ENCODE results near the gene TMEM184A.

TMEM184A gene

GRCh38 chr7:1549357-1550004, 6.5 kb downstream of the TMEM184A start:
- no peak for DNase-seq

GRCh38 chr7:1548944-1549343, 7.1 kb downstream of the TMEM184A start:
- DNase-seq, result no peak

DNA sequence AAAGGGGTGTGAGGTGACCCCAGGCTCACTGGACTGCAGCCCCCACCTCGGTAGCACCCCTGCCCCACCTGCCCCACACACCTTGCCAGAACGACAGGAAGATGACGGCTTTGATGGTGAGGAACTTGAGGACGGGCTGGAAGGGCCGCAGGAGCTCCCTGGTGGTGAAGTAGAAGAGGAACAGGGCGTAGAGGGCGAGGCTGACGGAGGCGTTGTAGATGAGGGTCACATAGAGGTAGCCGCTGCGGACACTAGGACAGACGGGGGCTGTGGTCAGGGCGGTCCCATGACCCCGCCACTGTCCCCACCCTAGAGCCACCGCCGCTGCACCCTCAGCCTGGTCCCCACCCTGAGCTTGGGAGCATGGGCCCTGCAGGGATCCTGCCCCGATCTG, 7.6 kb downstream of the TMEM184A start:
- DNase-seq, result no peak

DNA sequence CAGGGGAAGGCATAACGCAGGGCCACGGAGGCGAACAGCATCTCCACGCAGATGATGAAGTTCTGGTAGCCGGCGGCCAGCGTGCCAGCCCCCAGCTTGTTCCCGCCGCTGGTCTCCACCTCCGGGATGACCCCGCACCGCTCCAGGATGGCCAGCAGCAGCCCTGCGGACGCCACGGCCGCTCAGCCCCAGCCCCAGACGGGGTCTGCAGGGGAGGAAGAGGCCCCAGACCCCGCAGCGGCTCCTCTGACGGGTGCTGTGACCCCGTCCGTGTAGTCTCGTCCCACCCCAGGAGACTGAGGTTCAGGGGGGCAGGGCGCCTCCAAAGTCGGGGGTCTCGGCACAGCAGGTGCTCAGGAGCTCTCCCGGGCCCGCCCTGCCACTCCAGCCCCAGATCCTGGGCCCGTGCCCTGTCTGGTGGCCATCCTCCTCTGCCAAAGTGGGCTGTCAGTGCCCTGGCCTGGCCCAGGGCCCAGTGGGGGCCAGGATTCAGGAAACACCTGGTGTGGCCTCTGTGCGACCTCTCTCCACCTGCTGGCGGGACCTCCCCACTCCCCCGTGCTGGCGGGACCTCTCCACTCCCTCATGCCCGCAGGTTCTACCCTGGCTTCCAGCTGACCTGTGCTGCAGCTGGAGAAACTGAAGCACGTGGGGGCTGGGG, 8.1 kb downstream of the TMEM184A start:
- DNase-seq, result no peak

GRCh38 chr7:1546909-1547776, 8.9 kb downstream of the TMEM184A start:
- DNase-seq, result no peak

DNA sequence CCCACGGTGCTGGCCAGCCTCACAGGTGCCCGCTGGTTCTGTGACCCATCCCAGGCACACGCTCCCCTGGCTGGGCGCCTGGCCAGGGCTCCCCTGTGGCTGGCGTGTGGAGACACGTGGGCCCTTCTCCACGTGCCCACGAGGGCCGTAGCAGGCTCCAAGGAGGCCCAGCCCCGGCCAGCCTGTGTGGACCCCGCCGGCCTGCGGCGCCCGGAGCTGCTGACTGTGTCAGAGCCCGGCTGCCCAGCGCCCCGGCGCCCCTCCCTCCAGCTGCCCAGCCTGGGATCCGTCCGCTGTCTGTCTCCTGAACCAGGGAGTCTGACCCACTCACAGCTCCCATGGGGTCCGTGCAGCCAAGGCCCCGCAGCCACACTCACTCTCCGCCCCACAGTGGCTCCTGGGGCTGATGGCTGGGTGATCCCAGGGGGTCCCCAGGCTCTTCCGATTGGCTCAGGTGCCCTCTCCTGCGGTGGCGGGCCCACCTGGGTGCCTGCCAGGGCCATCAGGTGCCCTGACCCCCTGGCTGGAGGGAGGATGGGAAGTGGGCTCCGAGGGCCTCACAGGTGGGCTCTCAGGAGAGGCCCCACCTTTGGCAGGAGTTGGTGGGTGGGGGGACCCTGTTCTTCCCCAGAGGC, 9.6 kb downstream of the TMEM184A start:
- no peak for DNase-seq

DNA sequence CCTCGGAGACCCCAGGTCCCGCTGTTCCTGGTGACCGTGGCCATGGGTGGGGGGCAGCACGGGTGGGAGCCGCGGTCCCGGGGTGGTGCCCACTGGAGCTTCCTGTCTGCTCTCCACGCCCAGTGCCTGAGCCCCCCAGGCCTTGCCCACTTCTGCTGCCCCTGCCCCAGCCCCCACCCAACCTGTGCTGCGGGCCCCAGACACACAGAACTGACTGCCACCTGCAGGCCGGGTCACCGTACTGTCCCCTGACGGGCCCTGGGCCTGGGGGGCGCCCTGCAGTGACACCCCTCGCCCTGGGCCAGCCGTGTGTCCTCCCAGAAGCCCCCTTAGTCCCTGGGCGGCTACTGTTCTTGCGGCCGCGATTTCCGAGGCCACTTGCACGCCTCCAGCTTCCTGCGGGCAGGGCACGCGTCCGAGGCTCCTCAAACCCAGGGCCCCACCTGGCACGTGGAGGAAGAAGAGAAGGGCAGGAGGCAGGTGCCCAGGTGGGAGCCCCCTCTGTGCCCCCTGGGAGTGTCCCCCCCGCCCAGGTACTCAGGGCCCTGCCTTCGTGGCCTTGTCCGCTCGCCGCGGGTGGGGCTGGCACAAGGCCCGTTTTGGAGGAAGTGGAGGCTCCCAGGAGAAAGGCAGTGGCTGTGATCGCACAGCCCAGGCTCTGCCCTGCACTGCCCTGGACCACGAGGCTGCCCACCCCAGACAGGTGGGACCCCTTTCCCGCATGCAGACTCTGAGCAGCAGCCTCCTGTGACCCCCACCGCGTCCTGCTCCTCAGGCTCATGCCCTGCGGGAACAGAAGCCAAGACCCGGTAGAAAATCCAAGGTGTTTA, 10.4 kb downstream of the TMEM184A start:
- no peak for DNase-seq

GRCh38 chr7:1544896-1545416, 11.0 kb downstream of the TMEM184A start:
- peak; percentile 59 for DNase-seq

- DNase-seq, result no peak
Measured at GRCh38 chr7:1544178-1544895, 11.7 kb downstream of the TMEM184A start.

DNA sequence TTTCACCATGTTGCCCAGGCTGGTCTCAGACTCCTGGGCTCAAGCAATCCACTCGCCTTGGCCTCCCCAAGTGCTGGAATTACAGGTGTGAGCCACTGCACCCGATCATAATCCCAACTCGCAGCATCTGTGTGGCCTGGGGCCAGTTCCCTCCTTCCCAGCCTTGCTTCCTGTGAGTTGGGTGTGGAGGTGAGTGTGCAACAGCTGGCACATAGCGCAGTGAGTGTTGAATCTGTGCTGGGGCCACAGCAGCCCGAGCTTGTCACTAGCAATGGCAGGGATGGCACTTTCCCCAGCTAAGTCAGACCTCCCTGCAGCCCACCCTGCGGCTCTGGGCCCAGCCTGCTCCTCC, 12.2 kb downstream of the TMEM184A start:
- no peak for DNase-seq

- no peak for DNase-seq
Measured at GRCh38 chr7:1542841-1543747, 12.9 kb downstream of the TMEM184A start.

GRCh38 chr7:1542329-1542728, 13.7 kb downstream of the TMEM184A start:
- no peak for DNase-seq

GRCh38 chr7:1541431-1542162, 14.4 kb downstream of the TMEM184A start:
- no peak for DNase-seq

DNA sequence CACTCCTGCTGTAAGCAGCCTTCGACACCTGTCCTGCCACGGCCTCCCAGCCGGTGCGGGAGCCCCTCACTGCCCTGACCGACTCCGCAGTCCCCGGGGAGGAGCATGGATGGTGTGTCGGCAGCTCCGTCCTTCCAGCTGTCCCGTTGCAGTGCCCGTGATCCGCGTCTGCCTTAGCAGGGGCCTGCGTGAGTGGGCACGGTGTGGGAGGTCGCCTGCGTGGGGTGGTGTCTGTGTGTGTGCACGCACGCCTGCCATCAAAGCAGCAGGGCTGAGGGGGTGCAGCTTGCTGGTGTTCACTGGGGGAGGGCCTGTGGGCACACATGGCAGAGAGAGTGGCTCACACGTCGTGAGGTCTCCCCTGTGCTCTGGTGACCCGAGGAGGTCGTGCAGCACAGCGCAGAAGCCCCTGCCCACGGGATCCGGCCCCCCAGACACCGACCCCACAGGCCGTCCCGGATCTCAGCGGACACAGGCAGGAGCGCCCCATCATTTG, 15.2 kb downstream of the TMEM184A start:
- no peak for DNase-seq

GRCh38 chr7:1539882-1540775, 15.9 kb downstream of the TMEM184A start:
- no peak for DNase-seq

GRCh38 chr7:1539181-1539881, 16.7 kb downstream of the TMEM184A start:
- no peak for DNase-seq

GRCh38 chr7:1538544-1539180, 17.3 kb downstream of the TMEM184A start:
- no peak for DNase-seq
